HEK293 (cell line): ENCODE measurements around the gene TAS2R60.

Experiments used
- ZBTB1 ChIP-seq: fragments of 450-650 bp; formaldehyde crosslinking; IDR thresholded peaks from 2 replicates; pipeline ENCODE4 v1.5.1; 2016; ENCODE audit warnings: missing biosample characterization, missing genetic modification characterization
- ZBTB8A ChIP-seq: fragments of 450-650 bp; formaldehyde crosslinking; IDR thresholded peaks from 2 replicates; pipeline ENCODE4 v1.5.1; 2016; ENCODE audit warnings: missing biosample characterization, missing genetic modification characterization
- ZNF138 ChIP-seq: fragments of 450-650 bp; formaldehyde crosslinking; IDR thresholded peaks from 2 replicates; pipeline ENCODE4 v1.5.1; 2016; ENCODE audit warnings: missing biosample characterization, missing genetic modification characterization, borderline replicate concordance
- ZNF221 ChIP-seq: fragments of 450-650 bp; formaldehyde crosslinking; IDR thresholded peaks from 2 replicates; pipeline ENCODE4 v1.5.1; 2017; ENCODE audit warnings: missing biosample characterization, missing genetic modification characterization, borderline replicate concordance
- ZNF223 ChIP-seq: fragments of 450-650 bp; formaldehyde crosslinking; IDR thresholded peaks from 2 replicates; pipeline ENCODE4 v1.5.1; 2016; ENCODE audit warnings: missing biosample characterization, missing genetic modification characterization
- ZNF501 ChIP-seq: fragments of 450-650 bp; formaldehyde crosslinking; IDR thresholded peaks from 2 replicates; pipeline ENCODE4 v1.5.1; 2016; ENCODE audit warnings: missing biosample characterization, missing genetic modification characterization
- ZSCAN16 ChIP-seq: fragments of 450-650 bp; formaldehyde crosslinking; IDR thresholded peaks from 2 replicates; pipeline ENCODE4 v1.5.1; 2016; ENCODE audit warnings: missing biosample characterization, missing genetic modification characterization
- TF ChIP-seq, protein P1 (sequence below): fragments of 450-650 bp; formaldehyde crosslinking; IDR thresholded peaks from 2 replicates; pipeline ENCODE4 v1.5.1; 2016; ENCODE audit warnings: missing biosample characterization, missing genetic modification characterization
- TF ChIP-seq, protein P2 (sequence below): fragments of 450-650 bp; formaldehyde crosslinking; IDR thresholded peaks from 2 replicates; pipeline ENCODE4 v1.5.1; 2016; ENCODE audit warnings: missing biosample characterization, missing genetic modification characterization
- TF ChIP-seq, protein P3 (sequence below): fragments of 450-650 bp; formaldehyde crosslinking; IDR thresholded peaks from 2 replicates; pipeline ENCODE4 v1.5.1; 2016; ENCODE audit warnings: missing biosample characterization, missing genetic modification characterization
- TF ChIP-seq, protein P4 (sequence below): fragments of 450-650 bp; formaldehyde crosslinking; IDR thresholded peaks from 2 replicates; pipeline ENCODE4 v1.5.1; 2016; ENCODE audit warnings: missing biosample characterization, missing genetic modification characterization
- TF ChIP-seq, protein P5 (sequence below): fragments of 450-650 bp; formaldehyde crosslinking; IDR thresholded peaks from 2 replicates; pipeline ENCODE4 v1.5.1; 2016; ENCODE audit warnings: missing biosample characterization, missing genetic modification characterization, low read depth

DNA sequence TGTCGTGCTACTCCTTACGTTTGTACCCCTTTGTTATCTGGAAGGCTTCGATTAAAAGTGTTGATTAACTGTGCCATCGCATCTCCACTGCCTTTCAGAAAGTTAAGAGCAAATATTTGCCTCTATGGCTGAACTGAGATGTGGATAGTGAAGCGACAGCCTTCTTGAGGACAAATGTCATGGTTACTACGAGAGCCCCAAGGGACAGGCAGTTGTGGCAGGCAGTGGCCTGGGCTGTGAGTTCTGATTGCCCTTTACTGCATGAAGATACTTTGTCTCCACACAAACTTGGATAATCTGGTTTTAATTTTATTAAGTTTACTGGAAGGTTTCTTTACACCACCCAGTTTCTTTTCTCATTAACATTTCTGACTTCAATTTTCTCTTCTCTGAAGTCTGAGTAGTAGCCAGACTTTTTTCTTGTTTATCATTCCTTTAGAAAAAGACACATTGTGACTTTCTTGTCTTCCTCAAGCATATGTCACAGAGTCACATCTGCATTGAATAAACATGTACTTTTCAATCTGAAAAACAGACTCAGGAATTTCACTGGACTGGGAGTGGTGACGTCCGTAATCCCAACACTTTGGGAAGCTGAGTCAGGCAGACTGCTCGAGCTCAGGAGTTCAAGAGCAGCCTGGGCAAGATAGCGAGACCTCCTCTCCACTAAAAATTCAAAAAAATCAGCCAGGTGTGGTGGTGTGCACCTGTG lies 36.0 kb downstream of the TAS2R60 start:
- TF ChIP-seq ZSCAN16 (no peak), ZNF501 (no peak), ZNF221 (tag by site-specific recombination) (no peak), ZBTB1 (no peak), ZNF223 (tag by site-specific recombination) (no peak), ZNF138 (tag by site-specific recombination) (no peak), ZBTB8A (tag by site-specific recombination) (no peak)
- TF ChIP-seq, protein P1, sequence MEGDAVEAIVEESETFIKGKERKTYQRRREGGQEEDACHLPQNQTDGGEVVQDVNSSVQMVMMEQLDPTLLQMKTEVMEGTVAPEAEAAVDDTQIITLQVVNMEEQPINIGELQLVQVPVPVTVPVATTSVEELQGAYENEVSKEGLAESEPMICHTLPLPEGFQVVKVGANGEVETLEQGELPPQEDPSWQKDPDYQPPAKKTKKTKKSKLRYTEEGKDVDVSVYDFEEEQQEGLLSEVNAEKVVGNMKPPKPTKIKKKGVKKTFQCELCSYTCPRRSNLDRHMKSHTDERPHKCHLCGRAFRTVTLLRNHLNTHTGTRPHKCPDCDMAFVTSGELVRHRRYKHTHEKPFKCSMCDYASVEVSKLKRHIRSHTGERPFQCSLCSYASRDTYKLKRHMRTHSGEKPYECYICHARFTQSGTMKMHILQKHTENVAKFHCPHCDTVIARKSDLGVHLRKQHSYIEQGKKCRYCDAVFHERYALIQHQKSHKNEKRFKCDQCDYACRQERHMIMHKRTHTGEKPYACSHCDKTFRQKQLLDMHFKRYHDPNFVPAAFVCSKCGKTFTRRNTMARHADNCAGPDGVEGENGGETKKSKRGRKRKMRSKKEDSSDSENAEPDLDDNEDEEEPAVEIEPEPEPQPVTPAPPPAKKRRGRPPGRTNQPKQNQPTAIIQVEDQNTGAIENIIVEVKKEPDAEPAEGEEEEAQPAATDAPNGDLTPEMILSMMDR (tag by site-specific recombination), result no peak
- TF ChIP-seq, protein P2, sequence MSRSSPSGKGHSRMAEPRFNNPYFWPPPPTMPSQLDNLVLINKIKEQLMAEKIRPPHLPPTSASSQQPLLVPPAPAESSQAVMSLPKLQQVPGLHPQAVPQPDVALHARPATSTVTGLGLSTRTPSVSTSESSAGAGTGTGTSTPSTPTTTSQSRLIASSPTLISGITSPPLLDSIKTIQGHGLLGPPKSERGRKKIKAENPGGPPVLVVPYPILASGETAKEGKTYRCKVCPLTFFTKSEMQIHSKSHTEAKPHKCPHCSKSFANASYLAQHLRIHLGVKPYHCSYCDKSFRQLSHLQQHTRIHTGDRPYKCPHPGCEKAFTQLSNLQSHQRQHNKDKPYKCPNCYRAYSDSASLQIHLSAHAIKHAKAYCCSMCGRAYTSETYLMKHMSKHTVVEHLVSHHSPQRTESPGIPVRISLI, result no peak
- TF ChIP-seq, protein P3, sequence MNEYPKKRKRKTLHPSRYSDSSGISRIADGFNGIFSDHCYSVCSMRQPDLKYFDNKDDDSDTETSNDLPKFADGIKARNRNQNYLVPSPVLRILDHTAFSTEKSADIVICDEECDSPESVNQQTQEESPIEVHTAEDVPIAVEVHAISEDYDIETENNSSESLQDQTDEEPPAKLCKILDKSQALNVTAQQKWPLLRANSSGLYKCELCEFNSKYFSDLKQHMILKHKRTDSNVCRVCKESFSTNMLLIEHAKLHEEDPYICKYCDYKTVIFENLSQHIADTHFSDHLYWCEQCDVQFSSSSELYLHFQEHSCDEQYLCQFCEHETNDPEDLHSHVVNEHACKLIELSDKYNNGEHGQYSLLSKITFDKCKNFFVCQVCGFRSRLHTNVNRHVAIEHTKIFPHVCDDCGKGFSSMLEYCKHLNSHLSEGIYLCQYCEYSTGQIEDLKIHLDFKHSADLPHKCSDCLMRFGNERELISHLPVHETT (tag by site-specific recombination), result no peak
- TF ChIP-seq, protein P4, sequence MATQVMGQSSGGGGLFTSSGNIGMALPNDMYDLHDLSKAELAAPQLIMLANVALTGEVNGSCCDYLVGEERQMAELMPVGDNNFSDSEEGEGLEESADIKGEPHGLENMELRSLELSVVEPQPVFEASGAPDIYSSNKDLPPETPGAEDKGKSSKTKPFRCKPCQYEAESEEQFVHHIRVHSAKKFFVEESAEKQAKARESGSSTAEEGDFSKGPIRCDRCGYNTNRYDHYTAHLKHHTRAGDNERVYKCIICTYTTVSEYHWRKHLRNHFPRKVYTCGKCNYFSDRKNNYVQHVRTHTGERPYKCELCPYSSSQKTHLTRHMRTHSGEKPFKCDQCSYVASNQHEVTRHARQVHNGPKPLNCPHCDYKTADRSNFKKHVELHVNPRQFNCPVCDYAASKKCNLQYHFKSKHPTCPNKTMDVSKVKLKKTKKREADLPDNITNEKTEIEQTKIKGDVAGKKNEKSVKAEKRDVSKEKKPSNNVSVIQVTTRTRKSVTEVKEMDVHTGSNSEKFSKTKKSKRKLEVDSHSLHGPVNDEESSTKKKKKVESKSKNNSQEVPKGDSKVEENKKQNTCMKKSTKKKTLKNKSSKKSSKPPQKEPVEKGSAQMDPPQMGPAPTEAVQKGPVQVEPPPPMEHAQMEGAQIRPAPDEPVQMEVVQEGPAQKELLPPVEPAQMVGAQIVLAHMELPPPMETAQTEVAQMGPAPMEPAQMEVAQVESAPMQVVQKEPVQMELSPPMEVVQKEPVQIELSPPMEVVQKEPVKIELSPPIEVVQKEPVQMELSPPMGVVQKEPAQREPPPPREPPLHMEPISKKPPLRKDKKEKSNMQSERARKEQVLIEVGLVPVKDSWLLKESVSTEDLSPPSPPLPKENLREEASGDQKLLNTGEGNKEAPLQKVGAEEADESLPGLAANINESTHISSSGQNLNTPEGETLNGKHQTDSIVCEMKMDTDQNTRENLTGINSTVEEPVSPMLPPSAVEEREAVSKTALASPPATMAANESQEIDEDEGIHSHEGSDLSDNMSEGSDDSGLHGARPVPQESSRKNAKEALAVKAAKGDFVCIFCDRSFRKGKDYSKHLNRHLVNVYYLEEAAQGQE (tag by site-specific recombination), result no peak
- TF ChIP-seq, protein P5, sequence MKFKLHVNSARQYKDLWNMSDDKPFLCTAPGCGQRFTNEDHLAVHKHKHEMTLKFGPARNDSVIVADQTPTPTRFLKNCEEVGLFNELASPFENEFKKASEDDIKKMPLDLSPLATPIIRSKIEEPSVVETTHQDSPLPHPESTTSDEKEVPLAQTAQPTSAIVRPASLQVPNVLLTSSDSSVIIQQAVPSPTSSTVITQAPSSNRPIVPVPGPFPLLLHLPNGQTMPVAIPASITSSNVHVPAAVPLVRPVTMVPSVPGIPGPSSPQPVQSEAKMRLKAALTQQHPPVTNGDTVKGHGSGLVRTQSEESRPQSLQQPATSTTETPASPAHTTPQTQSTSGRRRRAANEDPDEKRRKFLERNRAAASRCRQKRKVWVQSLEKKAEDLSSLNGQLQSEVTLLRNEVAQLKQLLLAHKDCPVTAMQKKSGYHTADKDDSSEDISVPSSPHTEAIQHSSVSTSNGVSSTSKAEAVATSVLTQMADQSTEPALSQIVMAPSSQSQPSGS (tag by site-specific recombination), result no peak
